Glutamatergic neuron (in vitro differentiated cells): ENCODE data around the gene FOXJ1. TPM values are rescaled to one million over a fixed set of nuclear protein-coding genes. Genes with fewer than 3 reads are reported as not detected.

ENCODE experiments used
- DNase-seq: peaks from one replicate; pipeline ENCODE4 v3.0.0; 2022
- H3K27ac Mint-ChIP-seq: one replicate; pipeline ENCODE4 v1.8.0; 2020; ENCODE audit warnings: mild to moderate bottlenecking, mixed read lengths, inconsistent platforms; ENCODE audit not compliant: unreplicated experiment
- H3K27me3 Mint-ChIP-seq: one replicate; pipeline ENCODE4 v1.8.0; 2020; ENCODE audit warnings: mild to moderate bottlenecking, moderate library complexity, mixed read lengths, inconsistent platforms; ENCODE audit not compliant: unreplicated experiment
- H3K36me3 Mint-ChIP-seq: one replicate; pipeline ENCODE4 v1.8.0; 2020; ENCODE audit warnings: mild to moderate bottlenecking, mixed read lengths, inconsistent platforms; ENCODE audit not compliant: unreplicated experiment
- H3K4me1 Mint-ChIP-seq: one replicate; pipeline ENCODE4 v1.8.0; 2020; ENCODE audit warnings: mild to moderate bottlenecking, low read depth, mixed read lengths, inconsistent platforms; ENCODE audit not compliant: unreplicated experiment
- H3K4me3 Mint-ChIP-seq: one replicate; pipeline ENCODE4 v1.8.0; 2020; ENCODE audit warnings: mild to moderate bottlenecking, mixed read lengths, inconsistent platforms; ENCODE audit not compliant: unreplicated experiment
- H3K9me3 Mint-ChIP-seq: one replicate; pipeline ENCODE4 v1.8.0; 2020; ENCODE audit warnings: mild to moderate bottlenecking, moderate library complexity, mixed read lengths, inconsistent platforms; ENCODE audit not compliant: unreplicated experiment
- microRNA-seq: library from miRNA; unstranded; fragments of <30 nt; microRNA quantifications from one replicate; pipeline ENCODE4, GENCODE V29; 2020; ENCODE audit not compliant: unreplicated experiment
- total RNA-seq: library from RNA; stranded (reverse); fragmentation: NEBNext Ultra II Directional; extraction: Animal tissue kit (Norgen Biotek cat#: 25700); gene quantifications from one replicate; pipeline ENCODE4 v1.2.1, GENCODE V29; 2021; ENCODE audit not compliant: unreplicated experiment
- TF ChIP-seq, protein P1 (sequence below): fragments of 200-600 bp; sonication (generic); IDR thresholded peaks from one replicate; pipeline ENCODE4 v1.5.0; 2021; ENCODE audit not compliant: partially characterized antibody, unreplicated experiment

The FOXJ1 gene
- total RNA-seq, 1 donor from 2014 or later, result not detected

DNA sequence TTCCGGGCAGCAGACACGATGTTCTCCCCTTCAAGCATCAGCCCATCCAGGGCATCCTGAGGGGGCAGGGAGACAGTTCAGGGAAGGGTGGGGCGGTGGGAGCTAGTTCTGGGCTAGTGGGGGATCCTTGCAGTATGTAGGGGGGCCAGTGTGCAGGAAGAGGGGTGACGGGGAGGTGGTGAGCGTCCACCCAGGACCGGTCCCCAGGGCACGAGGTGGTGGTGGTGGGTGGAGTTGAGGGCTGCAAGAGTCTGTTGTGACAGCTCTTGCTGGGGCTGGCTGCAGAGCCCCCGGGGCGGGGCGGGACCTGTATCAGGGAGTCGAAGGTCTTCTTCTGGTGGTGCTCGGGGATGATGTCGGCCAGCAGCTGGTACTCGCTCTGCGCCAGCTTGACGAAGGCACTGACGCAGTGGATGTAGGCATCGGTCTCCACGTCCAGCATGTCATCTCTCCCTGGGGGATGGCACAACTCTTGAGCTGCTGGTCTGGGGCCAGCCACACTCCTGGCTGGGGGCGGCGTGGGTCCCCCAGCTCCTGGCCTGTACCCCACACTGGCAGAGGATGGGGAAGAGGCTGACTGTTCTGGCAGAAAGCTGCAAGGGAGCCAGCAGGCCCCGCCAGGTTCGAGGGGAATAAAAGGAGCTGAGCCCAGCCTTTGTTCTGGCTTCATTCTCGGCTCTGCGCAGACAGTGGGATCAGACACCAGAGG is 52.0 kb downstream of the FOXJ1 start:
- Mint-ChIP-seq H3K27me3 (peaks cover 14% of the 10 kb centered on the region), H3K4me1 (no peaks in the 10 kb centered on the region), H3K27ac (no peak overlapping the region), H3K36me3 (peaks cover 5% of the 10 kb centered on the region), H3K9me3 (no peaks in the 10 kb centered on the region), H3K4me3 (no peak overlapping the region)
- no peak for DNase-seq
- TF ChIP-seq, protein P1, sequence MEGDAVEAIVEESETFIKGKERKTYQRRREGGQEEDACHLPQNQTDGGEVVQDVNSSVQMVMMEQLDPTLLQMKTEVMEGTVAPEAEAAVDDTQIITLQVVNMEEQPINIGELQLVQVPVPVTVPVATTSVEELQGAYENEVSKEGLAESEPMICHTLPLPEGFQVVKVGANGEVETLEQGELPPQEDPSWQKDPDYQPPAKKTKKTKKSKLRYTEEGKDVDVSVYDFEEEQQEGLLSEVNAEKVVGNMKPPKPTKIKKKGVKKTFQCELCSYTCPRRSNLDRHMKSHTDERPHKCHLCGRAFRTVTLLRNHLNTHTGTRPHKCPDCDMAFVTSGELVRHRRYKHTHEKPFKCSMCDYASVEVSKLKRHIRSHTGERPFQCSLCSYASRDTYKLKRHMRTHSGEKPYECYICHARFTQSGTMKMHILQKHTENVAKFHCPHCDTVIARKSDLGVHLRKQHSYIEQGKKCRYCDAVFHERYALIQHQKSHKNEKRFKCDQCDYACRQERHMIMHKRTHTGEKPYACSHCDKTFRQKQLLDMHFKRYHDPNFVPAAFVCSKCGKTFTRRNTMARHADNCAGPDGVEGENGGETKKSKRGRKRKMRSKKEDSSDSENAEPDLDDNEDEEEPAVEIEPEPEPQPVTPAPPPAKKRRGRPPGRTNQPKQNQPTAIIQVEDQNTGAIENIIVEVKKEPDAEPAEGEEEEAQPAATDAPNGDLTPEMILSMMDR, result no peak

DNA sequence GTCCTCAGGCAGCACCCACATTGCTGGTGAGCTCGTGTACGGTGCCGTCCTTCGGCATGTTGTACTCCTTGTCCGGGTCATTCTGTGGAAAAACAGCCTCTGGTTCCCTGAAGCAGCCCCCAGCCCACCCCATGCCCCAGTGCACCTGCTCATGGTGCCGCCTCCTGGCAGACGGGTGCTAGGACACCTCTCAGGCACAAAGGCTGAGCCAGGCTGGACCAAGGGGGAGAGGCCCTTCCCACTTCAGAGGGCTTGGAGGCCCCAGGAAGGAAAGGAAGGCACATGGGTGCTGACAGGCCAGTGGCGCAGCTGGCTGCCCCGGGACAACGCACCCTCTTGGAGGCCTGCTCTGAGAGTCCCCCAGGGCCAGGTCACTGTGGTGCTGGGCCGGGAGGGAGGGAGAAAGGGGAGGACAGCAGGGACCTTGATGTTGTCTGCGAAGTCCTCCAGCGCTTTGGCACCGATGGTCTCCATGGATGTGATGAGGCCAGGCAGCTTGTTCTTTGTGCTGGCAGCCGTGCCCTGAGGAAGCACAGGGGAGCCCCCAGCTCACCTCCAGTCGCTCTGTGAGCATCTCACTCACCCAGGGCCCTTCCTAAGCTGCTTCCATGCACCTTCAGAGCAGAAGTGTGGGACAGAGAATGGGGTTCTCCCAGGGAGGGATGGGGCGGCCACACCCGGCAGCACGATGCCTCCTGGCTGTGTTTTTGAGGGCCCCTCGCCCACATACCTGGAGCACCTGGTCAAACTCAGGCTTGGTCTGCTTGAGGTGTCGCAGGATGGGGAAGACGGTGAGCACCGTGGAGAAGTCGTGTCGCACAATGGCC is 52.8 kb downstream of the FOXJ1 start:
- no peaks in the 10 kb centered on the region for H3K9me3 Mint-ChIP-seq
- no peak overlapping the region for H3K4me3 Mint-ChIP-seq
- TF ChIP-seq, protein P1, result no peak
- H3K4me1 Mint-ChIP-seq, result no peaks in the 10 kb centered on the region
- H3K27ac Mint-ChIP-seq, result no peak overlapping the region
- H3K36me3 Mint-ChIP-seq, result peaks cover 5% of the 10 kb centered on the region
- DNase-seq, result no peak
- peaks cover 11% of the 10 kb centered on the region for H3K27me3 Mint-ChIP-seq

DNA sequence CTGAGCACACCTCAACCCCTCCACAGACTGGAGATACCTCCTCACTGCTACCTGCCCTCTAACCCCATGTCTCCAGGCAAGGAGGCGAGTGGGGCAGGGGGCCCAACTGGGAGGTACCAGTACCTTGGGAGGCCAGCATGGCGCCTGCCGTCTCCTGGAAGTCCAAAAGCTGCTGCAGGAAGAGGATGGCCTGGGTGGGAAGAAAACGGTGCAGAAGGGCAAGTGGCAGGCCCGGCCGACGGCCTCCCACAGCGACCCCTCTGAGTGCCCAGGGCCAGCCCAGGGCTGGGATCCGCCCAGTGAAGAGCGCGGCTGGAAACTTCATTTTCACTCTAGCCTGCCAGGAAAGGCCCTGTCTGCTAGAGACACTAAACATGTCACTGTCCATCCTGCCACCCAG is 53.5 kb downstream of the FOXJ1 start:
- DNase-seq, result no peak
- Mint-ChIP-seq H3K27me3 (peaks cover 11% of the 10 kb centered on the region), H3K4me3 (no peak overlapping the region), H3K4me1 (no peaks in the 10 kb centered on the region), H3K9me3 (no peaks in the 10 kb centered on the region), H3K27ac (no peak overlapping the region), H3K36me3 (peaks cover 5% of the 10 kb centered on the region)
- TF ChIP-seq, protein P1, result no peak

DNA sequence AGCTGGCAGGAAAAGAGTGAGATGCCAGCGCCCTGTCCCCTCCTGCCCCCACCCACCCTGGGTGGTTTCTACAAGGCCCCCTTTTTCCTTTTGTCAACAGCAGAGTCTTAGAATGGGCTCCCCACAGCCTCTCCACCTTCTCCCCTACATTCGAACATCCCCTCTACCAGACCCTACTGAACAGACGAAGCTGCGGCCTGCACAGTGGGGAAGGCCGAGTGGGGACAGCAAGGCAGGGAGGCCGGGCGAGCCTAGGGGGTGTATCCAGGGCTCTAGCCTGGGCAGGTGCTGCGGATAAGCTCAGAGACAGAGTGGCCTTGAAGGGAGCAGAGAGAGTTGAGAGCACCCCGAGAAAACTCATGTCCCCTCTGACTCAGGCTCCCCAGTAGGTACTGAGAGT is 54.7 kb downstream of the FOXJ1 start:
- TF ChIP-seq, protein P1, result no peak
- Mint-ChIP-seq H3K4me1 (no peaks in the 10 kb centered on the region), H3K4me3 (no peak overlapping the region), H3K27ac (no peak overlapping the region), H3K9me3 (no peaks in the 10 kb centered on the region), H3K36me3 (peaks cover 5% of the 10 kb centered on the region), H3K27me3 (peaks cover 13% of the 10 kb centered on the region)
- no peak for DNase-seq

Small RNA genes within 50 kb of the gene (microRNA-seq; reads per million reads assigned to microRNA genes)
- gene MIR6868, result 7.9 reads per million, percentile 42 among the genes with 10 or more reads in this experiment

Other genes starting within 250 kb of the FOXJ1 start
- 24.3 TPM for gene TRIM65, start 244.3 kb downstream of the FOXJ1 start, total RNA-seq
- 133 TPM for gene MRPL38, start 236.4 kb downstream of the FOXJ1 start, total RNA-seq
- gene FBF1, start 200.2 kb downstream of the FOXJ1 start, total RNA-seq, result 110 TPM
- 52.9 TPM for gene ACOX1, start 162.1 kb downstream of the FOXJ1 start, total RNA-seq
- 8.5 TPM for gene TEN1, start 162.0 kb downstream of the FOXJ1 start, total RNA-seq
- 7.1 TPM for gene CDK3, start 140.4 kb downstream of the FOXJ1 start, total RNA-seq
- not detected for gene EVPL, start 113.9 kb downstream of the FOXJ1 start, total RNA-seq
- 48.4 TPM for gene SRP68, start 68.7 kb downstream of the FOXJ1 start, total RNA-seq
- gene GALR2, start 66.5 kb downstream of the FOXJ1 start, total RNA-seq, result 3.3 TPM
- 1.9 TPM for gene ZACN, start 62.1 kb downstream of the FOXJ1 start, total RNA-seq
- 249 TPM for gene EXOC7, start 37.5 kb downstream of the FOXJ1 start, total RNA-seq
- 17.8 TPM for gene RNF157, start 99.2 kb upstream of the FOXJ1 start, total RNA-seq
- 58.7 TPM for gene UBALD2, start 124.1 kb upstream of the FOXJ1 start, total RNA-seq
- gene QRICH2, start 167.0 kb upstream of the FOXJ1 start, total RNA-seq, result 12.2 TPM
- 68.5 TPM for gene PRPSAP1, start 212.7 kb upstream of the FOXJ1 start, total RNA-seq
- gene SPHK1, start 243.4 kb upstream of the FOXJ1 start, total RNA-seq, result 3.1 TPM